H1 (cell line): Measurements from ENCODE around the gene ASCL5. TPM values are rescaled to one million over a fixed set of nuclear protein-coding genes. Genes with fewer than 3 reads are reported as not detected.

Source experiments
- CTCF ChIA-PET: fragments of 300-600 bp; sonication (Branson Sonifier 250); formaldehyde crosslinking; loops from one replicate; lab custom pipeline; 2021; ENCODE audit not compliant: partially characterized antibody; lab: Charles Lee
- POLR2A ChIA-PET: fragments of 300-600 bp; sonication (Branson Sonifier 250); formaldehyde crosslinking; loops from one replicate; lab custom pipeline; 2021; ENCODE audit warnings: inconsistent platforms; ENCODE audit not compliant: partially characterized antibody; lab: Charles Lee
- DNase-seq, 2 experiments: peaks; one replicate each; pipeline versions ENCODE4 v3.0.0 to v3.0.0-alpha.2; 2010 to 2022; ENCODE audit warnings: low spot score in 2 of 2, low read depth in 1 of 2, mixed read lengths in 1 of 2
- FAIRE-seq: peaks from 2 replicates; lab custom pipeline; 2011; peaks lifted over from hg19 to GRCh38; lab: Jason Lieb, UNC
- H2AFZ ChIP-seq: 2 replicates; pipeline ENCODE4 v1.8.1; 2012; ENCODE audit warnings: low read length, inconsistent platforms
- H2AK5ac ChIP-seq: 2 replicates; pipeline ENCODE4 v1.6.1; 2013; ENCODE audit warnings: low read depth, low read length
- H2BK120ac ChIP-seq: replicated peaks from 2 replicates; pipeline ENCODE3; 2013; ENCODE audit warnings: low read depth, low read length, inconsistent platforms
- H2BK12ac ChIP-seq: 2 replicates; pipeline ENCODE4 v1.6.1; 2013; ENCODE audit warnings: low read depth, low read length
- H2BK15ac ChIP-seq: 2 replicates; pipeline ENCODE4 v1.6.1; 2013; ENCODE audit warnings: low read length
- H2BK20ac ChIP-seq: 2 replicates; pipeline ENCODE4 v1.6.1; 2013; ENCODE audit warnings: low read length
- H2BK5ac ChIP-seq: 2 replicates; pipeline ENCODE4 v1.6.1; 2013; ENCODE audit warnings: low read depth, low read length
- H3K14ac ChIP-seq: 2 replicates; pipeline ENCODE4 v1.6.1; 2013; ENCODE audit warnings: inconsistent platforms; ENCODE audit not compliant: insufficient read length
- H3K18ac ChIP-seq: 2 replicates; pipeline ENCODE4 v1.6.1; 2013; ENCODE audit warnings: low read length; ENCODE audit errors: extremely low read depth
- H3K23ac ChIP-seq: 2 replicates; pipeline ENCODE4 v1.6.1; 2013; ENCODE audit warnings: inconsistent platforms; ENCODE audit not compliant: insufficient read length
- H3K23me2 ChIP-seq: 2 replicates; pipeline ENCODE4 v1.6.1; 2013; ENCODE audit warnings: low read depth, low read length
- H3K27ac ChIP-seq: 2 replicates; pipeline ENCODE4 v1.6.1; 2011; ENCODE audit warnings: low read depth, low read length, inconsistent platforms
- H3K27me3 ChIP-seq, 4 experiments: replicated peaks in 1 of 4; 1 replicate in 1 of 4; 2 replicates in 3 of 4; pipeline versions ENCODE4 v1.6.1 to v1.8.1; 2011 to 2013; ENCODE audit warnings: low read length in 3 of 4, mild to moderate bottlenecking in 3 of 4, inconsistent platforms in 2 of 4, mixed read lengths in 2 of 4, moderate library complexity in 1 of 4; ENCODE audit not compliant: control insufficient read depth in 3 of 4, insufficient read depth in 3 of 4; ENCODE audit errors: extremely low read depth in 1 of 4
- H3K36me3 ChIP-seq, 4 experiments: 2 replicates each; pipeline versions ENCODE4 v1.6.1 to v1.8.1; 2011 to 2013; ENCODE audit warnings: mild to moderate bottlenecking in 4 of 4, low read length in 3 of 4, moderate library complexity in 2 of 4, control low read depth in 1 of 4, inconsistent platforms in 1 of 4; ENCODE audit not compliant: insufficient read depth in 4 of 4, control insufficient read depth in 2 of 4
- H3K4ac ChIP-seq: replicated peaks from 2 replicates; pipeline ENCODE3; 2013; ENCODE audit warnings: low read length, low read depth, mixed read lengths, inconsistent platforms; ENCODE audit not compliant: insufficient read length
- H3K4me1 ChIP-seq, 4 experiments: replicated peaks in 1 of 4; 1 replicate in 1 of 4; 2 replicates in 3 of 4; pipeline versions ENCODE4 v1.6.1 to v1.8.1; 2011 to 2013; ENCODE audit warnings: low read length in 3 of 4, inconsistent platforms in 2 of 4, mixed read lengths in 1 of 4; ENCODE audit not compliant: insufficient read depth in 4 of 4, control insufficient read depth in 3 of 4
- H3K4me2 ChIP-seq, 2 experiments: 2 replicates each; pipeline versions ENCODE4 v1.6.1 to v1.8.1; 2011 to 2013; ENCODE audit warnings: low read depth in 2 of 2, low read length in 2 of 2, control low read depth in 1 of 2, inconsistent platforms in 1 of 2, mild to moderate bottlenecking in 1 of 2; ENCODE audit not compliant: insufficient read depth in 1 of 2
- H3K4me3 ChIP-seq, 4 experiments: fragments of 200-600, 300-600 bp in 1 of 4; sonication (generic), shearing (Covaris generic), sonication (Bioruptor Twin) in 1 of 4; 2 replicates each; pipeline versions ENCODE4 v1.5.1 to v1.8.1; 2011 to 2016; ENCODE audit warnings: low read length in 4 of 4, low read depth in 3 of 4, control low read depth in 2 of 4, inconsistent platforms in 2 of 4, mild to moderate bottlenecking in 2 of 4, mixed read lengths in 1 of 4, moderate library complexity in 1 of 4; ENCODE audit not compliant: insufficient read depth in 2 of 4; ENCODE audit errors: extremely low read depth in 1 of 4
- H3K56ac ChIP-seq: replicated peaks from 2 replicates; pipeline ENCODE3; 2013; ENCODE audit warnings: low read depth, mild to moderate bottlenecking, mixed read lengths, low read length, inconsistent platforms; ENCODE audit not compliant: insufficient read length
- H3K79me1 ChIP-seq: 2 replicates; pipeline ENCODE4 v1.6.1; 2013; ENCODE audit warnings: low read depth, low read length, control low read depth
- H3K79me2 ChIP-seq, 2 experiments: 2 replicates each; pipeline versions ENCODE4 v1.6.1 to v1.8.1; 2012 to 2013; ENCODE audit warnings: low read length in 2 of 2, mild to moderate bottlenecking in 2 of 2, inconsistent platforms in 1 of 2; ENCODE audit not compliant: insufficient read depth in 2 of 2, control insufficient read depth in 1 of 2
- H3K9ac ChIP-seq, 4 experiments: replicated peaks in 1 of 4; 1 replicate in 1 of 4; 2 replicates in 3 of 4; pipeline versions ENCODE4 v1.6.1 to v1.8.1; 2011 to 2013; ENCODE audit warnings: low read depth in 3 of 4, low read length in 3 of 4, control low read depth in 2 of 4, mild to moderate bottlenecking in 2 of 4, moderate library complexity in 2 of 4, inconsistent platforms in 1 of 4; ENCODE audit errors: extremely low read depth in 1 of 4
- H3K9me3 ChIP-seq, 2 experiments: 2 replicates each; pipeline versions ENCODE4 v1.6.1 to v1.8.1; 2012 to 2013; ENCODE audit warnings: mild to moderate bottlenecking in 2 of 2, moderate library complexity in 2 of 2, control low read depth in 1 of 2, inconsistent platforms in 1 of 2, low read depth in 1 of 2, low read length in 1 of 2, mixed read lengths in 1 of 2; ENCODE audit not compliant: insufficient read depth in 2 of 2
- H4K20me1 ChIP-seq, 2 experiments: replicated peaks in 1 of 2; 2 replicates each; pipeline versions ENCODE3 to v1.8.1; 2011 to 2013; ENCODE audit warnings: inconsistent platforms in 2 of 2, low read length in 2 of 2, mild to moderate bottlenecking in 1 of 2; ENCODE audit not compliant: insufficient read depth in 2 of 2, control insufficient read depth in 1 of 2
- H4K5ac ChIP-seq: 2 replicates; pipeline ENCODE4 v1.6.1; 2013; ENCODE audit warnings: low read length, low read depth, mixed read lengths, inconsistent platforms; ENCODE audit not compliant: insufficient read length
- H4K8ac ChIP-seq: 2 replicates; pipeline ENCODE4 v1.8.0; 2013; ENCODE audit warnings: mild to moderate bottlenecking, moderate library complexity, low read length, inconsistent platforms; ENCODE audit not compliant: insufficient read depth; ENCODE audit errors: extremely low read depth
- H4K91ac ChIP-seq: replicated peaks from 2 replicates; pipeline ENCODE3; 2013; ENCODE audit warnings: low read length, mixed read lengths, inconsistent platforms; ENCODE audit not compliant: insufficient read length
- BCL11A ChIP-seq, 2 experiments: IDR thresholded peaks; one replicate each; pipeline ENCODE4 v1.6.1; 2011; ENCODE audit warnings: low read depth in 2 of 2, low read length in 2 of 2, mild to moderate bottlenecking in 2 of 2
- CHD1 ChIP-seq: IDR thresholded peaks from 2 replicates; pipeline ENCODE4 v1.6.1; 2012; ENCODE audit warnings: low read depth, low read length, improper control_type of control experiment
- EGR1 ChIP-seq: IDR thresholded peaks from 2 replicates; pipeline ENCODE4 v1.6.1; 2011; ENCODE audit warnings: low read depth, low read length, borderline replicate concordance
- FOSL1 ChIP-seq: IDR thresholded peaks from 2 replicates; pipeline ENCODE4 v1.6.1; 2011; ENCODE audit warnings: mild to moderate bottlenecking, low read depth, low read length, moderate library complexity; ENCODE audit not compliant: insufficient read depth
- KDM1A ChIP-seq: fragments of 200-600, 300-600 bp; sonication (generic); IDR thresholded peaks from 2 replicates; pipeline ENCODE4 v1.7.1; 2016; ENCODE audit warnings: mild to moderate bottlenecking, low read length, borderline replicate concordance
- RAD21 ChIP-seq, 2 experiments: IDR thresholded peaks in 1 of 2; conservative IDR thresholded peaks in 1 of 2; 2 replicates each; pipeline ENCODE4 v1.6.1; 2011; ENCODE audit warnings: low read depth in 2 of 2, low read length in 2 of 2, improper control_type of control experiment in 1 of 2, inconsistent platforms in 1 of 2, mild to moderate bottlenecking in 1 of 2, moderate library complexity in 1 of 2
- RBBP5 ChIP-seq: IDR thresholded peaks from 2 replicates; pipeline ENCODE4 v1.7.1; 2012; ENCODE audit warnings: low read depth, mild to moderate bottlenecking, inconsistent platforms, low read length, moderate library complexity, borderline replicate concordance
- SIX5 ChIP-seq: IDR thresholded peaks from 2 replicates; pipeline ENCODE4 v1.6.1; 2011; ENCODE audit warnings: mild to moderate bottlenecking, low read depth, low read length
- SP2 ChIP-seq: IDR thresholded peaks from 2 replicates; pipeline ENCODE4 v1.6.1; 2012; ENCODE audit warnings: mild to moderate bottlenecking, low read length, inconsistent platforms
- TEAD4 ChIP-seq: IDR thresholded peaks from 2 replicates; pipeline ENCODE4 v1.6.1; 2012; ENCODE audit warnings: low read depth, low read length, inconsistent platforms, mixed read lengths
- WGBS, 2 experiments: shearing (Covaris generic) in 1 of 2; methylation state at CpG; one replicate each; pipeline versions ENCODE4 v1.1.6 to v1.1.7; 2013 to 2015; ENCODE audit warnings: low lambda C conversion rate in 2 of 2, mixed read lengths in 2 of 2, inconsistent platforms in 1 of 2, low coverage in 1 of 2, missing lambda C conversion rate in 1 of 2; ENCODE audit not compliant: insufficient replicate concordance in 2 of 2, insufficient coverage in 1 of 2, insufficient read length in 1 of 2; ENCODE audit errors: extremely low coverage in 1 of 2, missing lambda C conversion rate in 1 of 2; 5-methylcytosine and 5-hydroxymethylcytosine counted together
- polyA plus RNA-seq, 7 experiments: library from polyadenylated mRNA; depleted of rRNA in 3 of 7; stranded (reverse) in 5 of 7; unstranded in 2 of 7; fragments of >200 nt in 5 of 7; fragments of 200-250 nt in 2 of 7; gene quantifications; 1 replicate in 5 of 7; 2 replicates in 1 of 7; 4 replicates in 1 of 7; pipeline versions ENCODE4 v1.2.1 to v1.2.3, GENCODE V29; 2011 to 2013; ENCODE audit warnings: missing spikeins in 2 of 7, mixed read lengths in 2 of 7
- total RNA-seq: library from RNA; stranded (reverse); fragmentation: NEBNext Ultra II Directional; extraction: Animal tissue kit (Norgen Biotek cat#: 25700); gene quantifications from 2 replicates; pipeline ENCODE4 v1.2.1, GENCODE V29; 2021

ASCL5 gene
- total and polyA plus RNA-seq, 2 of the 8 experiments (the other 6 are each of a cell fraction or from before 2014, with no cell fraction given), result 0.29 to 0.41 TPM

DNA sequence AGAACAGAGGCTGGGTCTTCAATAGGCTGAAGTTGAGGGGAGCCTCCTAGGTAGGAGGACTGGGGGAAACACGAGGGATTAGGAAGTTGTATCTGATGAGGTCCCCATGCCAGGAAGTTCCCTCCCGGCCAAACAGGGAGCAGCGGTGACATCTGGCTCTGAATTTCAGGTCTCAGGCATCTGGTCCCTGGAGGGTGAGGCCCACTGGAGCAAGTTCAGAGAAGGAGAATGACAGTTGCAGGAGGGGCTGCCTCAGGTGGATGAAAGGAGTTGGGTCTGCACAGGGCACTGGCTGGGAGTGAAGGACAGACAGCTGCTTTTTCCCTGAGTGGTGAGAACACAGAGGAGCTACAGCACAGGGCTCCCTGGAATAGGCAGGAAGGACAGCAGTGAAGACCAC is 18.1 kb upstream of the ASCL5 start:
- Histone ChIP-seq H3K27ac (no peak overlapping the region), H2AFZ (no peak overlapping the region), H3K23ac (no peak overlapping the region), H2AK5ac (no peak overlapping the region), H3K23me2 (no peaks in the 10 kb centered on the region), H3K9me3 (no peaks in the 10 kb centered on the region), H3K4ac (no peak overlapping the region), H2BK120ac (no peak overlapping the region), H2BK20ac (no peak overlapping the region), H3K36me3 (peaks cover 59 to 87% (median 84%) of the 10 kb centered on the region in 4 experiments), H3K56ac (no peak overlapping the region), H2BK5ac (no peak overlapping the region), H4K8ac (no peak overlapping the region), H3K4me2 (no peak overlapping the region), H2BK15ac (no peak overlapping the region), H2BK12ac (no peak overlapping the region), H3K4me1 (no peaks in the 10 kb centered on the region), H3K79me1 (no peaks in the 10 kb centered on the region), H3K18ac (no peak overlapping the region), H3K79me2 (no peaks in the 10 kb centered on the region), H4K91ac (no peak overlapping the region), H3K14ac (no peak overlapping the region)
- ChIA-PET CTCF (interaction anchor here (1.0 to 3.4 kb wide), 6 partner anchors 13 to 166 kb away, joined by 3 to 14 read pairs (median 3); no protein-coding TSS in a partner anchor), POLR2A (interaction anchor here (2.1 kb wide), 1 partner anchor 9 kb away, joined by 5 read pairs; no protein-coding TSS in a partner anchor)
- 88% methylated on average over 3 of the region's 3 CpGs; no CpG with 5 or more reads in 1 of the 2 experiments for WGBS, 2 experiments
- DNase-seq (no peak), FAIRE-seq (no peak)
- no peak for TF ChIP-seq RBBP5
- no peak for TF ChIP-seq CHD1
- no peak for TF ChIP-seq FOSL1
- TF ChIP-seq TEAD4, result no peak
- TF ChIP-seq RAD21 (IDR thresholded peaks at IDR 0.05 in 1 of 2, conservative IDR thresholded peaks at IDR 0.05 in 1 of 2; ENCODE audit: low read depth in 2 of 2, low read length in 2 of 2), result no peak
- no peak for TF ChIP-seq SIX5
- TF ChIP-seq EGR1, result no peak
- TF ChIP-seq SP2, result no peak
- no peak for TF ChIP-seq BCL11A (IDR thresholded peaks at IDR 0.05; ENCODE audit: low read depth in 2 of 2, low read length in 2 of 2)
- no peak for TF ChIP-seq KDM1A
- TF ChIP-seq, all 59 proteins: peak for 0
- Histone ChIP-seq H3K9ac (no peak overlapping the region), H4K20me1 (peaks cover 12 to 18% of the 10 kb centered on the region in 2 experiments), H4K5ac (no peak overlapping the region), H3K27me3 (no peaks in the 10 kb centered on the region), H3K4me3 (no peak overlapping the region)
